ENCODE results near the gene LCK.
A peak's percentile ranks its signal among the peaks of the same experiment; 100 is the strongest.

Gene LCK

GRCh38 chr1:32239337-32239736 is 11.7 kb upstream of the LCK start:
- no peak for TF ChIP-seq CTCF (IDR thresholded peaks at IDR 0.05; ENCODE audit: low read depth, low read length)
- no peak overlapping the region for H3K4me3 ChIP-seq (replicated peaks in 1 of 2; ENCODE audit: low read depth in 2 of 2, low read length in 2 of 2)
- no peak for DNase-seq (ENCODE audit: low read depth in 2 of 2)

- H3K4me3 ChIP-seq (replicated peaks in 1 of 2; ENCODE audit: low read depth in 2 of 2, low read length in 2 of 2): peak overlapping the region in 1 of 2 donors; percentile 62
- TF ChIP-seq CTCF (IDR thresholded peaks at IDR 0.05; ENCODE audit: low read depth, low read length): no peak
- no peak for DNase-seq (ENCODE audit: low read depth in 2 of 2)
Observed at GRCh38 chr1:32239790-32240139, 11.3 kb upstream of the LCK start.

GRCh38 chr1:32240140-32240951 is 10.7 kb upstream of the LCK start:
- H3K4me3 ChIP-seq (replicated peaks in 1 of 2; ENCODE audit: low read depth in 2 of 2, low read length in 2 of 2): peak overlapping the region; percentile 62 to 64
- DNase-seq (ENCODE audit: low read depth in 2 of 2): peak; percentile 34 to 54
- TF ChIP-seq CTCF (IDR thresholded peaks at IDR 0.05; ENCODE audit: low read depth, low read length): peak; percentile 17

GRCh38 chr1:32241001-32241763 is 9.9 kb upstream of the LCK start:
- H3K4me3 ChIP-seq (replicated peaks in 1 of 2; ENCODE audit: low read depth in 2 of 2, low read length in 2 of 2): peak overlapping the region; percentile 62 to 64
- TF ChIP-seq CTCF (IDR thresholded peaks at IDR 0.05; ENCODE audit: low read depth, low read length): no peak
- DNase-seq (ENCODE audit: low read depth in 2 of 2): peak; percentile 47 to 61

- H3K4me3 ChIP-seq (replicated peaks in 1 of 2; ENCODE audit: low read depth in 2 of 2, low read length in 2 of 2): no peak overlapping the region
Observed at GRCh38 chr1:32242341-32242851, 8.7 kb upstream of the LCK start.

GRCh38 chr1:32246888-32247273 is 4.2 kb upstream of the LCK start, which contains the start of gene FAM167B:
Gene FAM167B, plus strand, starts transcription at chr1:32247222. Its CDS starts 200 bp downstream, at chr1:32247422.
- TF ChIP-seq CTCF (IDR thresholded peaks at IDR 0.05; ENCODE audit: low read depth, low read length): no peak
- peak; percentile 80 to 93 for DNase-seq (ENCODE audit: low read depth in 2 of 2)
- H3K4me3 ChIP-seq (replicated peaks in 1 of 2; ENCODE audit: low read depth in 2 of 2, low read length in 2 of 2): no peak within 1 kb of the TSS

More at GRCh38 chr1:32242341-32242851, 8.7 kb upstream of the LCK start:
- TF ChIP-seq CTCF (IDR thresholded peaks at IDR 0.05; ENCODE audit: low read depth, low read length): no peak
- peak; percentile 32 to 54 for DNase-seq (ENCODE audit: low read depth in 2 of 2)

Measured in cardiac fibroblast (primary cell).